ENCODE measurements around the gene TYK2.
"Not testable (repeated sequence)": the region's sequence is repeated elsewhere in the genome, so short reads cannot be mapped to it uniquely, and the experiment has no call there.

Gene TYK2

DNA sequence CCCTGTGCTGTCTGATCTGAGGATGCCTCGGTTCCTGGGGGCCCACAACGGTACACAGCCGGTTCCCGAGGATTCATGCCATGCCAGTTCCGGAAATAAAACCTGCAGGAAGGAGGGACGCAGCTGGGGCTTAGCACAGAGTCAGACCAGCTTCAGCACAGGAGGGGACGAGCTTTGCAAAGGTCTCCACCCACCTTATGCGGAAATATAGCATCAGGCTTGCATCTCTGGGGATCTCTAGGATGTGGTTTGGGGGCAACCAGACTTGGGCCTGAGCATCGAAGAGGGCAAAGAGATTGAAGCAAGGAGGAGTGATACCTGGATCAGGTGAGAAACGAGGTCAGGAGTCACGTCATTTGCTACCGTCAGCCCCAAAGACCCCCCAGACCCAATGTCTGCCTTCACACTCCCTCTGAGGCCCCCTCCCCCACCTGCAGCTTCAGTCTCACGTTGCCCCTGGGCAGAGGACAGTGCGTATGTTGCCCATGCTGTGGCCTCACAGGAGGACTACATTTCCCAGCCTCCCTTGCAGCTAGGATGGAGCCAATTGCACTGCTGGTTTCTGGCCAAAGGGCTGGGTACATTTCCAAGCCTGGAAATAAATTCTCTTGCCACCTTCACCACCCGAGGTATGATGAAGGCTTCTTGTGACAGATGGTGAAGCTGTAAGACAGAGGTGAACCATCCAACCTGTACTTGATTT is 12.1 kb downstream of the TYK2 start:
- POLR2A ChIA-PET = interaction anchor here (1.4 kb wide), 1 partner anchor 12 kb away, joined by 5 read pairs; the partner anchor contains the start of gene TYK2
- CTCF ChIA-PET = interaction anchor here (0.6 kb wide), 2 partner anchors 32 to 74 kb away, joined by 3 read pairs; no protein-coding TSS in a partner anchor
- Histone ChIP-seq H3K4me1 (ENCODE audit: control insufficient read depth, insufficient read depth, low read length) (no peaks in the 10 kb centered on the region), H3K27ac (ENCODE audit: extremely low read depth, low read depth, low read length) (no peak overlapping the region), H3K9me3 (ENCODE audit: control insufficient read depth, insufficient read depth, low read depth, low read length) (no peaks in the 10 kb centered on the region), H3K36me3 (ENCODE audit: control insufficient read depth in 2 of 2, insufficient read depth in 1 of 2, low read length in 2 of 2) (peaks cover 22 to 79% of the 10 kb centered on the region in 2 experiments; a peak in 2 of 3 replicates), H3K4me3 (ENCODE audit: low read depth, low read length) (no peak overlapping the region)
- TF ChIP-seq ZNF133 (tag by site-specific recombination; IDR thresholded peaks at IDR 0.05) = peak; percentile 85
- TF ChIP-seq ZSCAN30 (tag by site-specific recombination; IDR thresholded peaks at IDR 0.05) = peak; percentile 95
- TF ChIP-seq PRDM1 (tag by site-specific recombination; IDR thresholded peaks at IDR 0.05) = no peak

- CTCF ChIA-PET = interaction anchor here (0.7 kb wide), 1 partner anchor 60 kb away, joined by 3 read pairs; no protein-coding TSS in a partner anchor
- not testable (repeated sequence) for H3K4me1 ChIP-seq (ENCODE audit: control insufficient read depth, insufficient read depth, low read length); H3K27ac ChIP-seq (ENCODE audit: extremely low read depth, low read depth, low read length); H3K9me3 ChIP-seq (ENCODE audit: control insufficient read depth, insufficient read depth, low read depth, low read length); H3K4me3 ChIP-seq (ENCODE audit: low read depth, low read length)
- TF ChIP-seq ZBTB17 (tag by site-specific recombination; IDR thresholded peaks at IDR 0.05) (peak; percentile 83), ZNF23 (tag by site-specific recombination; IDR thresholded peaks at IDR 0.05; ENCODE audit: borderline replicate concordance) (peak; percentile 82; the same call in 1 of the 2 replicates)
- POLR2A ChIA-PET = interaction anchor here (1.6 kb wide), 1 partner anchor 13 kb away, joined by 10 read pairs; the partner anchor contains the start of gene TYK2
- H3K36me3 ChIP-seq (ENCODE audit: control insufficient read depth in 2 of 2, insufficient read depth in 1 of 2, low read length in 2 of 2) = peaks cover 15 to 84% of the 10 kb centered on the region in 2 experiments; a peak in 2 of 3 replicates
These were observed 13.3 kb downstream of the TYK2 start for GRCh38 chr19:10366950-10367512.

GRCh38 chr19:10365518-10365917 is 14.9 kb downstream of the TYK2 start:
- POLR2A ChIA-PET = no interaction called here
- no peaks in the 10 kb centered on the region for H3K4me1 ChIP-seq (ENCODE audit: control insufficient read depth, insufficient read depth, low read length)
- H3K9me3 ChIP-seq (ENCODE audit: control insufficient read depth, insufficient read depth, low read depth, low read length) = no peaks in the 10 kb centered on the region
- CTCF ChIA-PET = no interaction called here
- H3K4me3 ChIP-seq (ENCODE audit: low read depth, low read length) = no peak overlapping the region
- H3K36me3 ChIP-seq (ENCODE audit: control insufficient read depth in 2 of 2, insufficient read depth in 1 of 2, low read length in 2 of 2) = peaks cover 22 to 87% of the 10 kb centered on the region in 2 experiments; a peak in 2 of 3 replicates
- TF ChIP-seq, protein P1, sequence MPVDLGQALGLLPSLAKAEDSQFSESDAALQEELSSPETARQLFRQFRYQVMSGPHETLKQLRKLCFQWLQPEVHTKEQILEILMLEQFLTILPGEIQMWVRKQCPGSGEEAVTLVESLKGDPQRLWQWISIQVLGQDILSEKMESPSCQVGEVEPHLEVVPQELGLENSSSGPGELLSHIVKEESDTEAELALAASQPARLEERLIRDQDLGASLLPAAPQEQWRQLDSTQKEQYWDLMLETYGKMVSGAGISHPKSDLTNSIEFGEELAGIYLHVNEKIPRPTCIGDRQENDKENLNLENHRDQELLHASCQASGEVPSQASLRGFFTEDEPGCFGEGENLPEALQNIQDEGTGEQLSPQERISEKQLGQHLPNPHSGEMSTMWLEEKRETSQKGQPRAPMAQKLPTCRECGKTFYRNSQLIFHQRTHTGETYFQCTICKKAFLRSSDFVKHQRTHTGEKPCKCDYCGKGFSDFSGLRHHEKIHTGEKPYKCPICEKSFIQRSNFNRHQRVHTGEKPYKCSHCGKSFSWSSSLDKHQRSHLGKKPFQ (tag by site-specific recombination; IDR thresholded peaks at IDR 0.05) = no peak
- TF ChIP-seq ZNF140 (tag by site-specific recombination; IDR thresholded peaks at IDR 0.05) = no peak
- TF ChIP-seq ZBTB8A (tag by site-specific recombination; IDR thresholded peaks at IDR 0.05) = no peak
- TF ChIP-seq, protein P2, sequence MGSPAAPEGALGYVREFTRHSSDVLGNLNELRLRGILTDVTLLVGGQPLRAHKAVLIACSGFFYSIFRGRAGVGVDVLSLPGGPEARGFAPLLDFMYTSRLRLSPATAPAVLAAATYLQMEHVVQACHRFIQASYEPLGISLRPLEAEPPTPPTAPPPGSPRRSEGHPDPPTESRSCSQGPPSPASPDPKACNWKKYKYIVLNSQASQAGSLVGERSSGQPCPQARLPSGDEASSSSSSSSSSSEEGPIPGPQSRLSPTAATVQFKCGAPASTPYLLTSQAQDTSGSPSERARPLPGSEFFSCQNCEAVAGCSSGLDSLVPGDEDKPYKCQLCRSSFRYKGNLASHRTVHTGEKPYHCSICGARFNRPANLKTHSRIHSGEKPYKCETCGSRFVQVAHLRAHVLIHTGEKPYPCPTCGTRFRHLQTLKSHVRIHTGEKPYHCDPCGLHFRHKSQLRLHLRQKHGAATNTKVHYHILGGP (tag by site-specific recombination; IDR thresholded peaks at IDR 0.05) = no peak
- no peak for TF ChIP-seq ZSCAN16 (tag by site-specific recombination; IDR thresholded peaks at IDR 0.05)
- TF ChIP-seq OSR2 (tag by site-specific recombination; IDR thresholded peaks at IDR 0.05) = no peak
- no peak for TF ChIP-seq ZNF221 (tag by site-specific recombination; IDR thresholded peaks at IDR 0.05; ENCODE audit: borderline replicate concordance)
- TF ChIP-seq HOXA7 (CRISPR knock-in tag; IDR thresholded peaks at IDR 0.05; ENCODE audit: borderline replicate concordance) = no peak
- TF ChIP-seq ZNF664 (tag by site-specific recombination; IDR thresholded peaks at IDR 0.05) = no peak
- no peak for TF ChIP-seq ZFHX2 (tag by site-specific recombination; conservative IDR thresholded peaks at IDR 0.05)
- no peak for TF ChIP-seq YY2 (tag by site-specific recombination; IDR thresholded peaks at IDR 0.05)
- TF ChIP-seq ZEB2 (tag by site-specific recombination; IDR thresholded peaks at IDR 0.05) = no peak
- no peak for TF ChIP-seq PRDM4 (tag by site-specific recombination; IDR thresholded peaks at IDR 0.05)
- TF ChIP-seq, protein P3, sequence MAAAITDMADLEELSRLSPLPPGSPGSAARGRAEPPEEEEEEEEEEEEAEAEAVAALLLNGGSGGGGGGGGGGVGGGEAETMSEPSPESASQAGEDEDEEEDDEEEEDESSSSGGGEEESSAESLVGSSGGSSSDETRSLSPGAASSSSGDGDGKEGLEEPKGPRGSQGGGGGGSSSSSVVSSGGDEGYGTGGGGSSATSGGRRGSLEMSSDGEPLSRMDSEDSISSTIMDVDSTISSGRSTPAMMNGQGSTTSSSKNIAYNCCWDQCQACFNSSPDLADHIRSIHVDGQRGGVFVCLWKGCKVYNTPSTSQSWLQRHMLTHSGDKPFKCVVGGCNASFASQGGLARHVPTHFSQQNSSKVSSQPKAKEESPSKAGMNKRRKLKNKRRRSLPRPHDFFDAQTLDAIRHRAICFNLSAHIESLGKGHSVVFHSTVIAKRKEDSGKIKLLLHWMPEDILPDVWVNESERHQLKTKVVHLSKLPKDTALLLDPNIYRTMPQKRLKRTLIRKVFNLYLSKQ (tag by site-specific recombination; IDR thresholded peaks at IDR 0.05; ENCODE audit: borderline replicate concordance) = no peak
- TF ChIP-seq ZNF146 (tag by site-specific recombination; IDR thresholded peaks at IDR 0.05) = no peak
- no peak overlapping the region for H3K27ac ChIP-seq (ENCODE audit: extremely low read depth, low read depth, low read length)

All from HEK293 (cell line).